ENCODE data around the gene JAZF1.

GRCh38 chr7:28016297-28016696 is 164.3 kb downstream of the JAZF1 start:
- TF ChIP-seq CTCF (IDR thresholded peaks at IDR 0.05; ENCODE audit: insufficient read depth, low read length, poor library complexity, severe bottlenecking) = no peak
- TF ChIP-seq EZH2phosphoT487 (conservative IDR thresholded peaks at IDR 0.05; ENCODE audit: low read length) = no peak

Measured in SU-DHL-6 (cell line).